ENCODE measurements around the gene ELAVL2.

Gene ELAVL2

GRCh38 chr9:23821375-23822181 lies 4.5 kb downstream of the ELAVL2 start:
- no peak for TF ChIP-seq CTCF (IDR thresholded peaks at IDR 0.05; ENCODE audit: control extremely low read depth, extremely low read depth, low read depth, missing control alignments)
- ChIA-PET POLR2A (no interaction called here), CTCF (no interaction called here)
- no peak for DNase-seq (ENCODE audit: extremely low spot score)

GRCh38 chr9:23820451-23821374 lies 5.3 kb downstream of the ELAVL2 start:
- POLR2A ChIA-PET: no interaction called here
- DNase-seq (ENCODE audit: extremely low spot score): no peak

GRCh38 chr9:23819403-23819802 lies 6.6 kb downstream of the ELAVL2 start:
- ChIA-PET CTCF (interaction anchor here (1.4 kb wide), 1 partner anchor 25 kb away, joined by 3 read pairs; no protein-coding TSS in a partner anchor), POLR2A (no interaction called here)
- no peak for TF ChIP-seq CTCF (IDR thresholded peaks at IDR 0.05; ENCODE audit: control extremely low read depth, extremely low read depth, low read depth, missing control alignments)
- DNase-seq (ENCODE audit: extremely low spot score): no peak

More at GRCh38 chr9:23820451-23821374, 5.3 kb downstream of the ELAVL2 start:
- TF ChIP-seq CTCF (IDR thresholded peaks at IDR 0.05; ENCODE audit: control extremely low read depth, extremely low read depth, low read depth, missing control alignments): no peak
- CTCF ChIA-PET: no interaction called here

GRCh38 chr9:23814243-23814642 lies 11.8 kb downstream of the ELAVL2 start:
- no peak for DNase-seq (ENCODE audit: extremely low spot score)
- POLR2A ChIA-PET: no interaction called here
- TF ChIP-seq CTCF (IDR thresholded peaks at IDR 0.05; ENCODE audit: control extremely low read depth, extremely low read depth, low read depth, missing control alignments): no peak
- CTCF ChIA-PET: no interaction called here

- ChIA-PET CTCF (no interaction called here), POLR2A (no interaction called here)
- DNase-seq (ENCODE audit: extremely low spot score): no peak
- TF ChIP-seq CTCF (IDR thresholded peaks at IDR 0.05; ENCODE audit: control extremely low read depth, extremely low read depth, low read depth, missing control alignments): no peak
Observed at GRCh38 chr9:23812673-23813072, 13.4 kb downstream of the ELAVL2 start.

GRCh38 chr9:23811633-23812032 lies 14.4 kb downstream of the ELAVL2 start:
- no peak for TF ChIP-seq CTCF (IDR thresholded peaks at IDR 0.05; ENCODE audit: control extremely low read depth, extremely low read depth, low read depth, missing control alignments)
- POLR2A ChIA-PET: no interaction called here
- no peak for DNase-seq (ENCODE audit: extremely low spot score)
- CTCF ChIA-PET: no interaction called here
